ENCODE measurements around the gene ZNF536. TPM values are rescaled to one million over a fixed set of nuclear protein-coding genes. Genes with fewer than 3 reads are reported as not detected.

Gene ZNF536
- total RNA-seq: 1 to 10 TPM in 1 of 2 donors, under 1 TPM in 1; 0.62 to 1.2 TPM
- under 1 TPM in 1 of 2 donors, not detected in 1; 0.50 TPM for polyA plus RNA-seq
- long read RNA-seq, donor 1, partial matches to known transcripts: 0 of 1 reads
- long read RNA-seq, donor 1, other reads (novel, unspliced or antisense): 1 of 1 reads
- long read RNA-seq, donor 2, partial matches to known transcripts: 0 of 1 reads
- long read RNA-seq, donor 2, other reads (novel, unspliced or antisense): 0 of 1 reads

- Histone ChIP-seq H3K9me3 (ENCODE audit: control insufficient read depth, low read length) (no peaks in the 10 kb centered on the region), H3K27ac (ENCODE audit: low read depth in 1 of 2, low read length in 2 of 2) (no peak within 1 kb of the TSS), H3K4me1 (ENCODE audit: control insufficient read depth in 1 of 2, insufficient read depth in 2 of 2, low read length in 2 of 2) (no peaks in the 10 kb centered on the region), H3K4me3 (ENCODE audit: low read length in 2 of 2) (no peak within 1 kb of the TSS), H3K36me3 (ENCODE audit: control insufficient read depth in 1 of 2, insufficient read depth in 2 of 2, low read length in 1 of 2) (no peaks in the 10 kb centered on the region), H3K27me3 (ENCODE audit: control insufficient read depth in 1 of 2, insufficient read depth in 2 of 2, low read length in 1 of 2) (no peaks in the 10 kb centered on the region)
- ATAC-seq (ENCODE audit: low FRiP score) (no peak), DNase-seq (no peak)
- WGBS, 2 donors: 41 to 48% methylated on average over 9 of the region's 9 CpGs
- intact Hi-C loops (cut with DNase I): no loop called here
These were observed at the start of gene ZNF536 for GRCh38 chr19:30371960-30372824. TSS of gene ZNF536 (plus strand) at chr19:30372384. CDS start at chr19:30443563, 71,179 bp downstream.

- no peak for DNase-seq
- H3K4me3 ChIP-seq (ENCODE audit: low read length in 2 of 2): no peak overlapping the region
- H3K9me3 ChIP-seq (ENCODE audit: control insufficient read depth, low read length): no peaks in the 10 kb centered on the region
- 83 to 84% methylated on average over 6 of the region's 6 CpGs for WGBS, 2 donors
- H3K27me3 ChIP-seq (ENCODE audit: control insufficient read depth in 1 of 2, insufficient read depth in 2 of 2, low read length in 1 of 2): no peaks in the 10 kb centered on the region
- H3K4me1 ChIP-seq (ENCODE audit: control insufficient read depth in 1 of 2, insufficient read depth in 2 of 2, low read length in 2 of 2): no peaks in the 10 kb centered on the region
- no peak overlapping the region for H3K27ac ChIP-seq (ENCODE audit: low read depth in 1 of 2, low read length in 2 of 2)
- ATAC-seq (ENCODE audit: low FRiP score): no peak
- no peaks in the 10 kb centered on the region for H3K36me3 ChIP-seq (ENCODE audit: control insufficient read depth in 1 of 2, insufficient read depth in 2 of 2, low read length in 1 of 2)
- intact Hi-C loops (cut with DNase I): no loop called here
These were observed 49.4 kb upstream of the ZNF536 start for GRCh38 chr19:30322641-30323320.

- H3K27me3 ChIP-seq (ENCODE audit: control insufficient read depth in 1 of 2, insufficient read depth in 2 of 2, low read length in 1 of 2): no peaks in the 10 kb centered on the region
- H3K9me3 ChIP-seq (ENCODE audit: control insufficient read depth, low read length): no peaks in the 10 kb centered on the region
- H3K4me1 ChIP-seq (ENCODE audit: control insufficient read depth in 1 of 2, insufficient read depth in 2 of 2, low read length in 2 of 2): no peaks in the 10 kb centered on the region
- intact Hi-C loops (cut with DNase I): no loop called here
- no peaks in the 10 kb centered on the region for H3K36me3 ChIP-seq (ENCODE audit: control insufficient read depth in 1 of 2, insufficient read depth in 2 of 2, low read length in 1 of 2)
- no peak overlapping the region for H3K4me3 ChIP-seq (ENCODE audit: low read length in 2 of 2)
- DNase-seq (no peak), ATAC-seq (ENCODE audit: low FRiP score) (no peak)
- H3K27ac ChIP-seq (ENCODE audit: low read depth in 1 of 2, low read length in 2 of 2): no peak overlapping the region
These were observed 48.3 kb upstream of the ZNF536 start for GRCh38 chr19:30323904-30324303.

GRCh38 chr19:30324982-30325381, 47.2 kb upstream of the ZNF536 start:
- Histone ChIP-seq H3K27me3 (ENCODE audit: control insufficient read depth in 1 of 2, insufficient read depth in 2 of 2, low read length in 1 of 2) (no peaks in the 10 kb centered on the region), H3K4me1 (ENCODE audit: control insufficient read depth in 1 of 2, insufficient read depth in 2 of 2, low read length in 2 of 2) (no peaks in the 10 kb centered on the region), H3K4me3 (ENCODE audit: low read length in 2 of 2) (no peak overlapping the region), H3K9me3 (ENCODE audit: control insufficient read depth, low read length) (no peaks in the 10 kb centered on the region), H3K27ac (ENCODE audit: low read depth in 1 of 2, low read length in 2 of 2) (no peak overlapping the region), H3K36me3 (ENCODE audit: control insufficient read depth in 1 of 2, insufficient read depth in 2 of 2, low read length in 1 of 2) (no peaks in the 10 kb centered on the region)
- 86 to 87% methylated on average over 7 of the region's 7 CpGs for WGBS, 2 donors
- ATAC-seq (ENCODE audit: low FRiP score) (no peak), DNase-seq (no peak)
- intact Hi-C loops (cut with DNase I): no loop called here

GRCh38 chr19:30325676-30326392, 46.4 kb upstream of the ZNF536 start:
- intact Hi-C loops (cut with DNase I): no loop called here
- no peaks in the 10 kb centered on the region for H3K9me3 ChIP-seq (ENCODE audit: control insufficient read depth, low read length)
- no peak overlapping the region for H3K4me3 ChIP-seq (ENCODE audit: low read length in 2 of 2)
- H3K4me1 ChIP-seq (ENCODE audit: control insufficient read depth in 1 of 2, insufficient read depth in 2 of 2, low read length in 2 of 2): no peaks in the 10 kb centered on the region
- H3K36me3 ChIP-seq (ENCODE audit: control insufficient read depth in 1 of 2, insufficient read depth in 2 of 2, low read length in 1 of 2): no peaks in the 10 kb centered on the region
- ATAC-seq (ENCODE audit: low FRiP score) (no peak), DNase-seq (no peak)
- no peaks in the 10 kb centered on the region for H3K27me3 ChIP-seq (ENCODE audit: control insufficient read depth in 1 of 2, insufficient read depth in 2 of 2, low read length in 1 of 2)
- WGBS, 2 donors: 27 to 29% methylated on average over 12 of the region's 12 CpGs
- no peak overlapping the region for H3K27ac ChIP-seq (ENCODE audit: low read depth in 1 of 2, low read length in 2 of 2)

- Histone ChIP-seq H3K4me3 (ENCODE audit: low read length in 2 of 2) (no peak overlapping the region), H3K9me3 (ENCODE audit: control insufficient read depth, low read length) (no peaks in the 10 kb centered on the region), H3K36me3 (ENCODE audit: control insufficient read depth in 1 of 2, insufficient read depth in 2 of 2, low read length in 1 of 2) (no peaks in the 10 kb centered on the region), H3K4me1 (ENCODE audit: control insufficient read depth in 1 of 2, insufficient read depth in 2 of 2, low read length in 2 of 2) (no peaks in the 10 kb centered on the region), H3K27me3 (ENCODE audit: control insufficient read depth in 1 of 2, insufficient read depth in 2 of 2, low read length in 1 of 2) (no peaks in the 10 kb centered on the region), H3K27ac (ENCODE audit: low read depth in 1 of 2, low read length in 2 of 2) (no peak overlapping the region)
- DNase-seq (no peak), ATAC-seq (ENCODE audit: low FRiP score) (no peak)
- intact Hi-C loops (cut with DNase I): no loop called here
- WGBS, 2 donors: 53 to 63% methylated on average over 11 of the region's 11 CpGs
These were observed 45.8 kb upstream of the ZNF536 start for GRCh38 chr19:30326393-30326710.

- Histone ChIP-seq H3K9me3 (ENCODE audit: control insufficient read depth, low read length) (no peaks in the 10 kb centered on the region), H3K27me3 (ENCODE audit: control insufficient read depth in 1 of 2, insufficient read depth in 2 of 2, low read length in 1 of 2) (no peaks in the 10 kb centered on the region), H3K36me3 (ENCODE audit: control insufficient read depth in 1 of 2, insufficient read depth in 2 of 2, low read length in 1 of 2) (no peaks in the 10 kb centered on the region), H3K27ac (ENCODE audit: low read depth in 1 of 2, low read length in 2 of 2) (no peak overlapping the region), H3K4me3 (ENCODE audit: low read length in 2 of 2) (no peak overlapping the region), H3K4me1 (ENCODE audit: control insufficient read depth in 1 of 2, insufficient read depth in 2 of 2, low read length in 2 of 2) (no peaks in the 10 kb centered on the region)
- no peak for DNase-seq
- intact Hi-C loops (cut with DNase I): no loop called here
- WGBS, 2 donors: 77 to 84% methylated on average over 3 of the region's 3 CpGs
- ATAC-seq (ENCODE audit: low FRiP score): no peak
These were observed 44.9 kb upstream of the ZNF536 start for GRCh38 chr19:30327331-30327730.

GRCh38 chr19:30328096-30328495, 44.1 kb upstream of the ZNF536 start:
- ATAC-seq (ENCODE audit: low FRiP score) (no peak), DNase-seq (no peak)
- Histone ChIP-seq H3K27me3 (ENCODE audit: control insufficient read depth in 1 of 2, insufficient read depth in 2 of 2, low read length in 1 of 2) (no peaks in the 10 kb centered on the region), H3K9me3 (ENCODE audit: control insufficient read depth, low read length) (no peaks in the 10 kb centered on the region), H3K4me3 (ENCODE audit: low read length in 2 of 2) (no peak overlapping the region), H3K27ac (ENCODE audit: low read depth in 1 of 2, low read length in 2 of 2) (no peak overlapping the region), H3K36me3 (ENCODE audit: control insufficient read depth in 1 of 2, insufficient read depth in 2 of 2, low read length in 1 of 2) (no peaks in the 10 kb centered on the region), H3K4me1 (ENCODE audit: control insufficient read depth in 1 of 2, insufficient read depth in 2 of 2, low read length in 2 of 2) (no peaks in the 10 kb centered on the region)
- 87 to 92% methylated on average over 3 of the region's 3 CpGs for WGBS, 2 donors
- intact Hi-C loops (cut with DNase I): no loop called here

Data from aorta (tissue), 5 donors.